ENCODE measurements around the gene GPC5. TPM values are rescaled to one million over a fixed set of nuclear protein-coding genes. Genes with fewer than 3 reads are reported as not detected.

GPC5 gene
- total RNA-seq, 1 donor from 2014 or later, result 2.5 TPM

DNA sequence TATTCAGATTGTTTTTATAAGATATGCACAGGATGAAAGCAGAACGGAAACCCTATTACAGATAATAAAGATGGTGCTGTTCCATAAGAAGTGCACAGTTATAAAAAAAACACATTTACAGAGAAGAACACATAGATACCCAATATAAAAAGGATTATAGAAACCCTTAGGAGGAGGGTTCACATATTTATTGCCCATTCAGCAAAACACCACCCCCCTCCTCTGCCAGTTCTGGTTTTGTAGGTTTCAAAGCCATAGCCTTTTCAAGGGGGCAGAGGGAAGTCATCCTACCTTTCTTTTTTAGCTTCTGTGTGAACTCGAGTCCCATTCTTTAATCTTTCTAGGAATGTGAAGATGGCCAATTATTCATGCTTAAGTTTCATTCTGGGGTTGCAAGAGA is 511.2 kb downstream of the GPC5 start:
- Mint-ChIP-seq H3K27me3 (ENCODE audit: low read depth) (no peaks in the 10 kb centered on the region), H3K4me3 (no peak overlapping the region), H3K9me3 (no peaks in the 10 kb centered on the region), H3K27ac (no peak overlapping the region), H3K36me3 (no peaks in the 10 kb centered on the region), H3K4me1 (peaks cover 5% of the 10 kb centered on the region)
- DNase-seq (ENCODE audit: low spot score in 2 of 2, unreplicated experiment in 2 of 2), result no peak
- TF ChIP-seq, protein P1, sequence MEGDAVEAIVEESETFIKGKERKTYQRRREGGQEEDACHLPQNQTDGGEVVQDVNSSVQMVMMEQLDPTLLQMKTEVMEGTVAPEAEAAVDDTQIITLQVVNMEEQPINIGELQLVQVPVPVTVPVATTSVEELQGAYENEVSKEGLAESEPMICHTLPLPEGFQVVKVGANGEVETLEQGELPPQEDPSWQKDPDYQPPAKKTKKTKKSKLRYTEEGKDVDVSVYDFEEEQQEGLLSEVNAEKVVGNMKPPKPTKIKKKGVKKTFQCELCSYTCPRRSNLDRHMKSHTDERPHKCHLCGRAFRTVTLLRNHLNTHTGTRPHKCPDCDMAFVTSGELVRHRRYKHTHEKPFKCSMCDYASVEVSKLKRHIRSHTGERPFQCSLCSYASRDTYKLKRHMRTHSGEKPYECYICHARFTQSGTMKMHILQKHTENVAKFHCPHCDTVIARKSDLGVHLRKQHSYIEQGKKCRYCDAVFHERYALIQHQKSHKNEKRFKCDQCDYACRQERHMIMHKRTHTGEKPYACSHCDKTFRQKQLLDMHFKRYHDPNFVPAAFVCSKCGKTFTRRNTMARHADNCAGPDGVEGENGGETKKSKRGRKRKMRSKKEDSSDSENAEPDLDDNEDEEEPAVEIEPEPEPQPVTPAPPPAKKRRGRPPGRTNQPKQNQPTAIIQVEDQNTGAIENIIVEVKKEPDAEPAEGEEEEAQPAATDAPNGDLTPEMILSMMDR (IDR thresholded peaks at IDR 0.05; ENCODE audit: unreplicated experiment), result no peak

DNA sequence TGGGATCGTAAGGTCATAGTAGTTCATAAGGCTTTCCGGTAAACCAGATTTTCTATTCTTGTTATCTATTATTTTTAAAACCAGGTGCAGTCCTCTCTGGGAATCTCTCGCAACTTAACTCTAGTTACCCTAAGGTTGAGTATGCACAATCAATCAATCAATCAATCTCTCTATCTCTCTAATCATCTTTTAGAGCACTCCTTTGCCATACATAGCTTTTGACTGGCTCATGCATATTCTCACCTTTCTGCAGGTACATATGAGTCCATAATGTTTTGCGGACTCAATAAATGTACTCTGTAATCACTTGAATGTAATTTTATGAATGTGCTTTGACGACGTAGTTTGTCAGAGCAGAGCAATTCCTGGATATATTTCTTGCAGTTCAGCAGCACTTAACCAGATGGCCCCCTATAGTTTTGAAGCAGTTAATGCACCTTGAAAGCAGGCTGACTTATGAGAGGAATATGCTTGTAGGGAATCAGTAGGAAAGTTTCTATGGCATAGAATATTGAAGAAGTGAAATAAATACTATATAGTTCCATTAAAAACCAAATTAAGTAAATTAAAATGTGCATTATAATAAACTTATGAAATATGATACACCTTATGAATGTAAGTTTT is 524.7 kb downstream of the GPC5 start:
- Mint-ChIP-seq H3K36me3 (no peaks in the 10 kb centered on the region), H3K27ac (no peak overlapping the region), H3K4me3 (no peak overlapping the region), H3K4me1 (peaks cover 2% of the 10 kb centered on the region), H3K9me3 (no peaks in the 10 kb centered on the region), H3K27me3 (ENCODE audit: low read depth) (peaks cover 8% of the 10 kb centered on the region)
- DNase-seq (ENCODE audit: low spot score in 2 of 2, unreplicated experiment in 2 of 2), result no peak
- TF ChIP-seq, protein P1 (IDR thresholded peaks at IDR 0.05; ENCODE audit: unreplicated experiment), result peak; percentile 50

DNA sequence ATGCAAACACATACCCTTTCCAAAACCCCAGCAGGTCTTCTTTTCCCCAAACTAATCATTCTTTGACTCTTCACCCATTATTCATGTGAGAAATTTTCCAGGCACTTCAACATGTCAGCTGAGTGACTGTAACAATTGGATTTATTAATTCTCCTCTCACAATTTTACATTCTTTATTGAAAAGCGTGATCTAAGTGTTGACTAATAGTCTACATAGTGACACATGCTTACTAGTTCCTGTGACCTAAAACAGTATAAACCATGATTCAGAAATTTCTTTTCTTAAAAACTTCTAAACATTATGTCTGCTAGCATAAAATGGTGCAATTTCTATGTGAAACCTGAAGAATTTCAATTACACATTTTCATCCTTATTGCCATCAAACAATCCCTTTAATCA is 532.3 kb downstream of the GPC5 start:
- no peaks in the 10 kb centered on the region for H3K9me3 Mint-ChIP-seq

DNA sequence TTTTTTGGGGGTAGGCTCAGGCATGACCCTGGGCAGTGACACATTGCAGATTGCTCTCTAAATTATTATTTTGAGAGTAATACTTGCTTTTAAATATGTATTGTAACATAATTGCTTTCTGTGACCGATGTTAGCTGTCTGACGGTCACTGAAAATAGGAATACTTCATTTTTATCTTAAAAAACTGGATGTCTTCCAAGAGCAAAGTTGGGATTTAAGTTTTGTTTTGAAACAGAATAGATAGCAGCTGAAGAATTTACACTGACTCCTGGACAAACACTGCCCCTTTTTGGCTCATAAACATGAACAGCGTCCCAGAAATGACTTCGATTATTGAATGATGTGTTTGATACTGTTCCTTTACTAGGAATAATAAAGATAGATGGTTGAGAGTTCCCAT is 535.9 kb downstream of the GPC5 start:
- peaks cover 44% of the 10 kb centered on the region for H3K4me1 Mint-ChIP-seq
- H3K36me3 Mint-ChIP-seq, result no peaks in the 10 kb centered on the region
- TF ChIP-seq, protein P1 (IDR thresholded peaks at IDR 0.05; ENCODE audit: unreplicated experiment), result no peak
- DNase-seq (ENCODE audit: low spot score in 2 of 2, unreplicated experiment in 2 of 2), result no peak
- peaks cover 17% of the 10 kb centered on the region for H3K9me3 Mint-ChIP-seq
- H3K4me3 Mint-ChIP-seq, result no peak overlapping the region
- H3K27me3 Mint-ChIP-seq (ENCODE audit: low read depth), result no peaks in the 10 kb centered on the region
- peak overlapping the region; percentile 71 for H3K27ac Mint-ChIP-seq

More for the DNA sequence above, 532.3 kb downstream of the GPC5 start:
- H3K27ac Mint-ChIP-seq, result no peak overlapping the region
- no peaks in the 10 kb centered on the region for H3K36me3 Mint-ChIP-seq
- TF ChIP-seq, protein P1 (IDR thresholded peaks at IDR 0.05; ENCODE audit: unreplicated experiment), result no peak
- H3K4me3 Mint-ChIP-seq, result no peak overlapping the region
- peaks cover 4% of the 10 kb centered on the region for H3K27me3 Mint-ChIP-seq (ENCODE audit: low read depth)
- peaks cover 44% of the 10 kb centered on the region for H3K4me1 Mint-ChIP-seq
- DNase-seq (ENCODE audit: low spot score in 2 of 2, unreplicated experiment in 2 of 2), result no peak

DNA sequence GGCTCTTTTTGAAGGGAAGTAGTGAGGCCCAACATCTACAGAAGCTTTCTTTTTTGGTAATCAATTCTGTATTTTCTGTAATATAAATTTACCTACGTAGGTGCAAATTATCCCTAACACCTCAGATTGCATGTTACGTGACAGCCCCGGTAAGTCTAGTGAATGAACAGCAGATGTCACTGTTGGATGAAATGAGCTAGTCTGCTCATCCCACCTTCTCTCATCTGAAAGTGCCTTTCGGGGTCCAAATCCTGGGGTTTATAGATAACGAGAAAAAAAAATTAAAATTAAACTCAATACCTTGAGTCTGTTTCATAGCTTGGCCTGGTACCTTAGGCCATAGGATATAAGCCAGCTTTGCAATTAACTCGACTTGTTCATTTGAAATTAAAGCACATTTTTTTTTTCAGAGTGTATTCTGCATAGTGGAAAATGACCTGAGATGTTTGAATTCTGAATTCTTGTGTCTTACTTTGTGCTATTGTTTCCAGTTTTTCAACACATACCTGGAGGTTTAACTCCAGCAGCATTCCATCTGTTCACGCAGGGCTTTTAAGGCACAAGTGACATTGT is 548.2 kb downstream of the GPC5 start:
- TF ChIP-seq, protein P1 (IDR thresholded peaks at IDR 0.05; ENCODE audit: unreplicated experiment), result peak; percentile 49
- H3K27ac Mint-ChIP-seq, result no peak overlapping the region
- H3K36me3 Mint-ChIP-seq, result no peaks in the 10 kb centered on the region
- DNase-seq (ENCODE audit: low spot score in 2 of 2, unreplicated experiment in 2 of 2), result no peak
- peaks cover 24% of the 10 kb centered on the region for H3K4me1 Mint-ChIP-seq
- no peaks in the 10 kb centered on the region for H3K27me3 Mint-ChIP-seq (ENCODE audit: low read depth)
- H3K4me3 Mint-ChIP-seq, result no peak overlapping the region
- no peaks in the 10 kb centered on the region for H3K9me3 Mint-ChIP-seq
